K562 (cell line): ENCODE results near the gene SUFU. TPM values are rescaled to one million over a fixed set of nuclear protein-coding genes. Genes with fewer than 3 reads are reported as not detected.
"Not testable (repeated sequence)": the region's sequence is repeated elsewhere in the genome, so short reads cannot be mapped to it uniquely, and the experiment has no call there.

Experiments used
- ATAC-seq: fragments of 200-7000 bp; cut with Tn5 transposase; 3 replicates; pipeline ENCODE4 v1.9.1; 2020; ENCODE audit warnings: moderate library complexity
- BruUV-seq: library from RNA; stranded (reverse); fragments of 400-500 nt; replicated peaks from 2 replicates; lab custom pipeline; 2021; lab: Mats Ljungman, UMichigan
- CTCF ChIA-PET: fragments of 300-600 bp; formaldehyde crosslinking; extraction: SDS; loops from one replicate; lab custom pipeline; 2021; ENCODE audit warnings: low intra/inter-chr PET ratio; lab: Yijun Ruan, JAX
- POLR2A ChIA-PET: fragments of 300-600, 350-650 bp; sonication (Branson Sonifier 250); formaldehyde crosslinking; extraction: SDS; loops from one replicate; lab custom pipeline; 2021; ENCODE audit warnings: antibody characterized with exemption, inconsistent platforms; lab: Yijun Ruan, JAX
- DNase-seq, 4 experiments: peaks; one replicate each; pipeline versions ENCODE4 v3.0.0 to v3.0.0-alpha.2; 2011 to 2018; ENCODE audit warnings: low spot score in 3 of 4, mixed read lengths in 3 of 4; ENCODE audit errors: extremely low read depth in 1 of 4
- FAIRE-seq: peaks from 2 replicates; lab custom pipeline; 2011; peaks lifted over from hg19 to GRCh38; lab: Jason Lieb, UNC
- H2AFZ ChIP-seq: 2 replicates; pipeline ENCODE4 v1.6.0; 2011; ENCODE audit warnings: low read depth, low read length, control low read depth, inconsistent platforms
- H3K27ac ChIP-seq: fragments of 200-600 bp; 3 replicates; pipeline ENCODE4 v1.8.0; 2011; ENCODE audit warnings: low read depth, mild to moderate bottlenecking, control low read depth, inconsistent platforms, low read length, moderate library complexity, mixed read lengths; ENCODE audit errors: extremely low read depth
- H3K27me3 ChIP-seq, 2 experiments: fragments of 300-600 bp in 1 of 2; 2 replicates in 1 of 2; 3 replicates in 1 of 2; pipeline versions ENCODE4 v1.6.0 to v1.8.0; 2011; ENCODE audit warnings: inconsistent platforms in 2 of 2, low read length in 2 of 2, mild to moderate bottlenecking in 1 of 2, mixed read lengths in 1 of 2, moderate library complexity in 1 of 2; ENCODE audit not compliant: control insufficient read depth in 2 of 2, insufficient read depth in 2 of 2
- H3K36me3 ChIP-seq: fragments of 300-600 bp; 3 replicates; pipeline ENCODE4 v1.8.0; 2011; ENCODE audit warnings: mild to moderate bottlenecking, low read length, inconsistent platforms; ENCODE audit not compliant: control insufficient read depth, insufficient read depth
- H3K4me1 ChIP-seq, 2 experiments: fragments of 200-600 bp in 1 of 2; replicated peaks in 1 of 2; 2 replicates in 1 of 2; 3 replicates in 1 of 2; pipeline versions ENCODE4 v1.5.1 to v1.8.0; 2011; ENCODE audit warnings: inconsistent platforms in 2 of 2, low read length in 2 of 2, mild to moderate bottlenecking in 1 of 2, mixed read lengths in 1 of 2, moderate library complexity in 1 of 2; ENCODE audit not compliant: control insufficient read depth in 2 of 2, insufficient read depth in 2 of 2
- H3K4me2 ChIP-seq: 2 replicates; pipeline ENCODE4 v1.6.1; 2011; ENCODE audit warnings: low read length, control low read depth, inconsistent platforms, mixed read lengths; ENCODE audit not compliant: insufficient read depth
- H3K4me3 ChIP-seq: fragments of 200-600 bp; sonication (generic), shearing (Covaris generic); 2 replicates; pipeline ENCODE4 v1.5.1; 2016; ENCODE audit warnings: control low read depth, inconsistent platforms
- H3K79me2 ChIP-seq: fragments of 200-600 bp; 3 replicates; pipeline ENCODE4 v1.8.0; 2011; ENCODE audit warnings: low read length, inconsistent platforms; ENCODE audit not compliant: control insufficient read depth, insufficient read depth
- H3K9ac ChIP-seq, 2 experiments: 2 replicates each; pipeline versions ENCODE4 v1.6.0 to v1.6.1; 2011; ENCODE audit warnings: low read depth in 2 of 2, low read length in 2 of 2, control low read depth in 1 of 2, inconsistent platforms in 1 of 2, mild to moderate bottlenecking in 1 of 2, mixed read lengths in 1 of 2; ENCODE audit not compliant: insufficient read depth in 1 of 2
- H3K9me1 ChIP-seq: one replicate; pipeline ENCODE4 v1.6.0; 2011; ENCODE audit warnings: inconsistent platforms, mild to moderate bottlenecking, low read length, moderate library complexity; ENCODE audit not compliant: control insufficient read depth, insufficient read depth
- H3K9me3 ChIP-seq: replicated peaks from 2 replicates; pipeline ENCODE4 v1.5.1; 2011; ENCODE audit warnings: low read depth, low read length, inconsistent platforms; ENCODE audit not compliant: control insufficient read depth, insufficient read depth
- H4K20me1 ChIP-seq: replicated peaks from 2 replicates; pipeline ENCODE4 v1.6.1; 2011; ENCODE audit warnings: low read length, inconsistent platforms, mixed read lengths; ENCODE audit not compliant: control insufficient read depth, insufficient read depth
- DDX20 ChIP-seq: fragments of 450-650 bp; IDR thresholded peaks from 2 replicates; pipeline ENCODE4 v1.6.1; 2016; ENCODE audit warnings: missing genetic modification characterization, low read depth, mild to moderate bottlenecking, missing compliant biosample characterization, moderate library complexity
- MTF1 ChIP-seq: fragments of 250-450 bp; sonication (Bioruptor Pico); IDR thresholded peaks from 2 replicates; pipeline ENCODE4 v1.9.0; 2021; ENCODE audit warnings: moderate library complexity, mild to moderate bottlenecking, inconsistent platforms, borderline replicate concordance
- ZBTB17 ChIP-seq: fragments of 450-650 bp; formaldehyde crosslinking; IDR thresholded peaks from 2 replicates; pipeline ENCODE4 v1.4.0; 2020; ENCODE audit warnings: mild to moderate bottlenecking
- ZNF239 ChIP-seq: fragments of 250-450 bp; sonication (Bioruptor Pico); IDR thresholded peaks from 2 replicates; pipeline ENCODE4 v1.4.0; 2020; ENCODE audit warnings: mild to moderate bottlenecking
- ZNF444 ChIP-seq: fragments of 250-450 bp; sonication (Bioruptor Pico); IDR thresholded peaks from 2 replicates; pipeline ENCODE4 v1.4.0; 2020; ENCODE audit warnings: mild to moderate bottlenecking, moderate library complexity
- ZNF717 ChIP-seq: fragments of 250-450 bp; sonication (Bioruptor Pico); IDR thresholded peaks from 2 replicates; pipeline ENCODE4 v1.5.0; 2021
- WGBS: fragments of 100-300 bp; shearing (Covaris generic); methylation state at CpG from one replicate; pipeline ENCODE4 v1.1.6; 2016; ENCODE audit warnings: low coverage, mixed read lengths; ENCODE audit not compliant: insufficient coverage; ENCODE audit errors: missing lambda C conversion rate; 5-methylcytosine and 5-hydroxymethylcytosine counted together
- in situ Hi-C: fragments of 300-500 bp; cut with MboI; formaldehyde crosslinking; loops from 4 replicates; pipeline ENCODE4 v1.15.0; 2018; ENCODE audit warnings: inconsistent platforms, mixed read lengths
- intact Hi-C: fragments of 100-400 bp; cut with micrococcal nuclease; formaldehyde crosslinking; loops from 2 replicates; pipeline ENCODE4 v1.14.2; 2022
- polyA plus RNA-seq, 8 experiments: library from polyadenylated mRNA; depleted of rRNA in 4 of 8; stranded (reverse) in 5 of 8; unstranded in 3 of 8; fragments of >200 nt; fragmentation: Nextera tagmentation in 2 of 8; fragmentation: Illumina TruSeq in 1 of 8; extraction: Ambion mirVana in 2 of 8; extraction: Trizol in 1 of 8; gene quantifications; 2 replicates each; pipeline versions ENCODE4 v1.2.1 to v1.2.3, GENCODE V29; 2011 to 2014; ENCODE audit warnings: inconsistent platforms in 1 of 8, missing spikeins in 1 of 8
- total RNA-seq, 7 experiments: library from RNA; depleted of rRNA in 6 of 7; stranded (reverse); fragments of >200 nt in 6 of 7; fragmentation: Illumina TruSeq in 2 of 7; extraction: Trizol in 2 of 7; gene quantifications; 2 replicates each; pipeline versions ENCODE4 v1.2.1 to v1.2.3, GENCODE V29; 2011 to 2021; ENCODE audit warnings: low replicate concordance in 1 of 7
- TF ChIP-seq, protein P1 (sequence below): fragments of 250-450 bp; sonication (Bioruptor Pico); IDR thresholded peaks from 2 replicates; pipeline ENCODE4 v1.8.0; 2022; ENCODE audit warnings: moderate library complexity, mild to moderate bottlenecking, inconsistent platforms
- TF ChIP-seq, protein P2 (sequence below), 2 experiments: fragments of 200-800 bp in 1 of 2; sonication (Bioruptor generic) in 1 of 2; sonication (generic) in 1 of 2; formaldehyde crosslinking in 1 of 2; IDR thresholded peaks in 1 of 2; conservative IDR thresholded peaks in 1 of 2; 2 replicates each; pipeline versions ENCODE4 v1.5.0 to v1.6.1; 2016 to 2020; ENCODE audit warnings: missing compliant biosample characterization in 1 of 2, missing genetic modification characterization in 1 of 2, missing genetic modification reagents in 1 of 2
- TF ChIP-seq, protein P3 (sequence below): fragments of 250-450 bp; sonication (Bioruptor Pico); IDR thresholded peaks from 2 replicates; pipeline ENCODE4 v1.8.0; 2021; ENCODE audit warnings: moderate library complexity, mild to moderate bottlenecking, inconsistent platforms
- TF ChIP-seq, protein P4 (sequence below): fragments of 450-650 bp; IDR thresholded peaks from 2 replicates; pipeline ENCODE4 v1.6.1; 2016; ENCODE audit warnings: missing biosample characterization, missing genetic modification characterization

SUFU gene
- total and polyA plus RNA-seq, 9 of the 15 experiments (the other 6 are each of a cell fraction or from before 2014, with no cell fraction given), result 0.59 to 6.3 (median 0.82) TPM

DNA sequence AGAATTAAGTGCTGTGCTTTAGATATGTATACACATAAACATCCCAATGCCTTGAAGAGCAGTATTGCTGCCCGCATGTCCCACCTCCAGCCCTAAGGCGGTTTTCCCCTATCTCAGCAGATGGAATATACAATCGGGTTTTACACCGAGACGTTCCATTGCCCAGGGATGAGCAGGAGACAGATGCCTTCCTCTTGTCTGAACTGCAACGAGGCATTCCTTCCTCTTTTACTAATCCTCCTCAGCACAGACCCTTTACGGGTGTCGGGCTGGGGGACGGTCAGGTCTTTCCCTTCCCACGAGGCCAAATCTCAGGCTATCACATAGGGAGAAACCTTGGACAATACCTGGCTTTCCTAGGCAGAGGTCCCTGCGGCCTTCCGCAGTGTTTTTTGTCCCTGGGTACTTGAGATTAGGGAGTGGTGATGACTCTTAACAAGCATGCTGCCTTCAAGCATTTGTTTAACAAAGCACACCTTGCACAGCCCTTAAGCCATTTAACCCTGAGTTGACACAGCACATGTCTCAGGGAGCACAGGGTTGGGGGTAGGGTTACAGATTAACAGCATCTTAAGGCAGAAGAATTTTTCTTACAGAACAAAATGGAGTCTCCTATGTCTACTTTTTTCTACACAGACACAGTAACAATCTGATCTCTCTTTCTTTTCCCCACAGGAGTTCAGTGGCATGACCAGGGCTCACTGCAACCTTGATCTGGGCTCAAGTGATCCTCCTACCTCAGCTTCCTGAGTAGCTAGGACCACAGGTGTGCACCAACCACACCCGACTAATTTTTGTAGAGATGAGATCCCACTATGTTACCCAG is 48.9 kb upstream of the SUFU start:
- H3K36me3 ChIP-seq, result peaks cover 44% of the 10 kb centered on the region; the same call in 2 of the 3 replicates
- CTCF ChIA-PET, in situ Hi-C loops, ATAC-seq, H3K4me3 ChIP-seq, H3K9me3 ChIP-seq, H3K27me3 ChIP-seq, H4K20me1 ChIP-seq, intact Hi-C loops, BruUV-seq, POLR2A ChIA-PET, FAIRE-seq, H3K4me2 ChIP-seq, DNase-seq, H2AFZ ChIP-seq, H3K9me1 ChIP-seq: not testable (repeated sequence)
- H3K4me1 ChIP-seq, result peaks cover 34 to 38% of the 10 kb centered on the region in 2 experiments
- WGBS, result 66% methylated on average over 10 of the region's 13 CpGs
- peaks cover 41% of the 10 kb centered on the region for H3K79me2 ChIP-seq
- peak overlapping the region in 1 of 2 experiments; percentile 68; a peak in 1 of 4 replicates for H3K9ac ChIP-seq
- peak overlapping the region; percentile 92; the same call in 2 of the 3 replicates for H3K27ac ChIP-seq
- TF ChIP-seq ZNF444 (CRISPR knock-in tag) (peak; percentile 65; the same call in 1 of the 2 replicates), DDX20 (tag) (peak; percentile 92), ZNF239 (CRISPR knock-in tag) (peak; percentile 84), ZNF717 (peak; percentile 86; the same call in 1 of the 2 replicates), ZBTB17 (CRISPR knock-in tag) (peak; percentile 88), MTF1 (peak; percentile 87; the same call in 1 of the 2 replicates)
- TF ChIP-seq, protein P1, sequence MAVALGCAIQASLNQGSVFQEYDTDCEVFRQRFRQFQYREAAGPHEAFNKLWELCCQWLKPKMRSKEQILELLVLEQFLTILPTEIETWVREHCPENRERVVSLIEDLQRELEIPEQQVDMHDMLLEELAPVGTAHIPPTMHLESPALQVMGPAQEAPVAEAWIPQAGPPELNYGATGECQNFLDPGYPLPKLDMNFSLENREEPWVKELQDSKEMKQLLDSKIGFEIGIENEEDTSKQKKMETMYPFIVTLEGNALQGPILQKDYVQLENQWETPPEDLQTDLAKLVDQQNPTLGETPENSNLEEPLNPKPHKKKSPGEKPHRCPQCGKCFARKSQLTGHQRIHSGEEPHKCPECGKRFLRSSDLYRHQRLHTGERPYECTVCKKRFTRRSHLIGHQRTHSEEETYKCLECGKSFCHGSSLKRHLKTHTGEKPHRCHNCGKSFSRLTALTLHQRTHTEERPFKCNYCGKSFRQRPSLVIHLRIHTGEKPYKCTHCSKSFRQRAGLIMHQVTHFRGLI (CRISPR knock-in tag), result peak; percentile 92
- TF ChIP-seq, protein P2, sequence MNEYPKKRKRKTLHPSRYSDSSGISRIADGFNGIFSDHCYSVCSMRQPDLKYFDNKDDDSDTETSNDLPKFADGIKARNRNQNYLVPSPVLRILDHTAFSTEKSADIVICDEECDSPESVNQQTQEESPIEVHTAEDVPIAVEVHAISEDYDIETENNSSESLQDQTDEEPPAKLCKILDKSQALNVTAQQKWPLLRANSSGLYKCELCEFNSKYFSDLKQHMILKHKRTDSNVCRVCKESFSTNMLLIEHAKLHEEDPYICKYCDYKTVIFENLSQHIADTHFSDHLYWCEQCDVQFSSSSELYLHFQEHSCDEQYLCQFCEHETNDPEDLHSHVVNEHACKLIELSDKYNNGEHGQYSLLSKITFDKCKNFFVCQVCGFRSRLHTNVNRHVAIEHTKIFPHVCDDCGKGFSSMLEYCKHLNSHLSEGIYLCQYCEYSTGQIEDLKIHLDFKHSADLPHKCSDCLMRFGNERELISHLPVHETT (CRISPR knock-in tag; conservative IDR thresholded peaks at IDR 0.05 in 1 of 2, IDR thresholded peaks at IDR 0.05 in 1 of 2), result peak in 1 of 2 experiments; percentile 30; a peak in 2 of 4 replicates
- TF ChIP-seq, protein P3, sequence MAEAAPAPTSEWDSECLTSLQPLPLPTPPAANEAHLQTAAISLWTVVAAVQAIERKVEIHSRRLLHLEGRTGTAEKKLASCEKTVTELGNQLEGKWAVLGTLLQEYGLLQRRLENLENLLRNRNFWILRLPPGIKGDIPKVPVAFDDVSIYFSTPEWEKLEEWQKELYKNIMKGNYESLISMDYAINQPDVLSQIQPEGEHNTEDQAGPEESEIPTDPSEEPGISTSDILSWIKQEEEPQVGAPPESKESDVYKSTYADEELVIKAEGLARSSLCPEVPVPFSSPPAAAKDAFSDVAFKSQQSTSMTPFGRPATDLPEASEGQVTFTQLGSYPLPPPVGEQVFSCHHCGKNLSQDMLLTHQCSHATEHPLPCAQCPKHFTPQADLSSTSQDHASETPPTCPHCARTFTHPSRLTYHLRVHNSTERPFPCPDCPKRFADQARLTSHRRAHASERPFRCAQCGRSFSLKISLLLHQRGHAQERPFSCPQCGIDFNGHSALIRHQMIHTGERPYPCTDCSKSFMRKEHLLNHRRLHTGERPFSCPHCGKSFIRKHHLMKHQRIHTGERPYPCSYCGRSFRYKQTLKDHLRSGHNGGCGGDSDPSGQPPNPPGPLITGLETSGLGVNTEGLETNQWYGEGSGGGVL (CRISPR knock-in tag), result peak; percentile 94
- TF ChIP-seq, protein P4, sequence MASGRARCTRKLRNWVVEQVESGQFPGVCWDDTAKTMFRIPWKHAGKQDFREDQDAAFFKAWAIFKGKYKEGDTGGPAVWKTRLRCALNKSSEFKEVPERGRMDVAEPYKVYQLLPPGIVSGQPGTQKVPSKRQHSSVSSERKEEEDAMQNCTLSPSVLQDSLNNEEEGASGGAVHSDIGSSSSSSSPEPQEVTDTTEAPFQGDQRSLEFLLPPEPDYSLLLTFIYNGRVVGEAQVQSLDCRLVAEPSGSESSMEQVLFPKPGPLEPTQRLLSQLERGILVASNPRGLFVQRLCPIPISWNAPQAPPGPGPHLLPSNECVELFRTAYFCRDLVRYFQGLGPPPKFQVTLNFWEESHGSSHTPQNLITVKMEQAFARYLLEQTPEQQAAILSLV, result peak; percentile 90
